ENCODE measurements around the gene ACOT8. TPM values are rescaled to one million over a fixed set of nuclear protein-coding genes. Genes with fewer than 3 reads are reported as not detected.
"Not testable (repeated sequence)": the region's sequence is repeated elsewhere in the genome, so short reads cannot be mapped to it uniquely, and the experiment has no call there.

Gene ACOT8
- total RNA-seq, 1 donor from 2014 or later, result 29.4 TPM

- ATAC-seq, result no peak
- intact Hi-C loops (cut with DNase I), result no loop called here
- DNase-seq (ENCODE audit: missing footprints), result no peak
These were observed 42.9 kb downstream of the ACOT8 start for GRCh38 chr20:45814314-45814713.

- no peak for ATAC-seq
- intact Hi-C loops (cut with DNase I), result no loop called here
- DNase-seq (ENCODE audit: missing footprints), result no peak
These were observed 43.7 kb downstream of the ACOT8 start for GRCh38 chr20:45813489-45813888.

- intact Hi-C loops (cut with DNase I), result no loop called here
- ATAC-seq, result no peak
- no peak for DNase-seq (ENCODE audit: missing footprints)
These were observed 44.2 kb downstream of the ACOT8 start for GRCh38 chr20:45813006-45813340.

GRCh38 chr20:45812157-45813005 is 44.8 kb downstream of the ACOT8 start, which contains the start of gene UBE2C:
Gene UBE2C, plus strand, starts transcription at chr20:45812644. Its CDS starts 52 bp downstream, at chr20:45812696.
- peak; percentile 97 for DNase-seq (ENCODE audit: missing footprints)
- ATAC-seq, result peak; percentile 99
- intact Hi-C loops (cut with DNase I), result no loop called here

GRCh38 chr20:45810191-45810970 is 46.8 kb downstream of the ACOT8 start:
- DNase-seq (ENCODE audit: missing footprints) (no peak), ATAC-seq (no peak)
- intact Hi-C loops (cut with DNase I), result no loop called here

- intact Hi-C loops (cut with DNase I), result no loop called here
- no peak for ATAC-seq
- DNase-seq (ENCODE audit: missing footprints), result no peak
These were observed 55.3 kb downstream of the ACOT8 start for GRCh38 chr20:45801851-45802250.

- intact Hi-C loops (cut with DNase I), result no loop called here
- peak; percentile 73 for ATAC-seq
- DNase-seq (ENCODE audit: missing footprints), result no peak
These were observed 58.1 kb downstream of the ACOT8 start for GRCh38 chr20:45798935-45799642.

GRCh38 chr20:45797955-45798354 is 59.2 kb downstream of the ACOT8 start:
- intact Hi-C loops (cut with DNase I); DNase-seq (ENCODE audit: missing footprints): not testable (repeated sequence)

GRCh38 chr20:45797510-45797909 is 59.7 kb downstream of the ACOT8 start:
- ATAC-seq; intact Hi-C loops (cut with DNase I); DNase-seq (ENCODE audit: missing footprints): not testable (repeated sequence)

More at GRCh38 chr20:45797955-45798354, 59.2 kb downstream of the ACOT8 start:
- ATAC-seq, result not testable (repeated sequence)

- ATAC-seq (no peak), DNase-seq (ENCODE audit: missing footprints) (no peak)
- intact Hi-C loops (cut with DNase I), result no loop called here
These were observed 60.7 kb downstream of the ACOT8 start for GRCh38 chr20:45796337-45797065.

GRCh38 chr20:45792317-45793118 is 64.7 kb downstream of the ACOT8 start:
- DNase-seq (ENCODE audit: missing footprints) (no peak), ATAC-seq (peak; percentile 10)
- intact Hi-C loops (cut with DNase I), result loop anchor here (5.0 kb wide), 1 partner anchor 180 kb away; the partner anchor contains the start of gene ZNF335

Other genes with a start within 250 kb of the ACOT8 start
- not detected for gene WFDC10A, start 227.7 kb downstream of the ACOT8 start, total RNA-seq
- gene WFDC9, start 226.1 kb downstream of the ACOT8 start, total RNA-seq, result not detected
- not detected for gene WFDC11, start 187.2 kb downstream of the ACOT8 start, total RNA-seq
- not detected for gene WFDC13, start 155.4 kb downstream of the ACOT8 start, total RNA-seq
- gene WFDC10B, start 152.4 kb downstream of the ACOT8 start, total RNA-seq, result not detected
- not detected for gene SPINT4, start 135.0 kb downstream of the ACOT8 start, total RNA-seq
- gene WFDC3, start 65.5 kb downstream of the ACOT8 start, total RNA-seq, result 1.1 TPM
- 12.4 TPM for gene DNTTIP1, start 65.4 kb downstream of the ACOT8 start, total RNA-seq
- 1.7 TPM for gene UBE2C, start 44.7 kb downstream of the ACOT8 start, total RNA-seq
- not detected for gene TNNC2, start 30.1 kb downstream of the ACOT8 start, total RNA-seq
- gene SNX21, start 23.6 kb downstream of the ACOT8 start, total RNA-seq, result 22.5 TPM
- gene ZSWIM3, start 222 bp upstream of the ACOT8 start, total RNA-seq, result 2.1 TPM
- 11.4 TPM for gene ZSWIM1, start 23.8 kb upstream of the ACOT8 start, total RNA-seq
- 2.0 TPM for gene SPATA25, start 30.2 kb upstream of the ACOT8 start, total RNA-seq
- gene NEURL2, start 33.8 kb upstream of the ACOT8 start, total RNA-seq, result 5.0 TPM
- gene CTSA, start 33.9 kb upstream of the ACOT8 start, total RNA-seq, result 113 TPM
- 156 TPM for gene PLTP, start 54.8 kb upstream of the ACOT8 start, total RNA-seq
- 22.5 TPM for gene PCIF1, start 77.3 kb upstream of the ACOT8 start, total RNA-seq
- 9.7 TPM for gene ZNF335, start 114.8 kb upstream of the ACOT8 start, total RNA-seq
- gene MMP9, start 151.5 kb upstream of the ACOT8 start, total RNA-seq, result 1.1 TPM
- gene SLC12A5, start 171.8 kb upstream of the ACOT8 start, total RNA-seq, result not detected
- gene NCOA5, start 232.6 kb upstream of the ACOT8 start, total RNA-seq, result 19.4 TPM

Measured in Right ventricle myocardium inferior (tissue), 1 donor.